ENCODE results near the gene LRP5. TPM values are rescaled to one million over a fixed set of nuclear protein-coding genes. Genes with fewer than 3 reads are reported as not detected.

LRP5 gene
- polyA plus RNA-seq, 3 donors: 0.23 to 0.29 TPM; not detected in 1

DNA sequence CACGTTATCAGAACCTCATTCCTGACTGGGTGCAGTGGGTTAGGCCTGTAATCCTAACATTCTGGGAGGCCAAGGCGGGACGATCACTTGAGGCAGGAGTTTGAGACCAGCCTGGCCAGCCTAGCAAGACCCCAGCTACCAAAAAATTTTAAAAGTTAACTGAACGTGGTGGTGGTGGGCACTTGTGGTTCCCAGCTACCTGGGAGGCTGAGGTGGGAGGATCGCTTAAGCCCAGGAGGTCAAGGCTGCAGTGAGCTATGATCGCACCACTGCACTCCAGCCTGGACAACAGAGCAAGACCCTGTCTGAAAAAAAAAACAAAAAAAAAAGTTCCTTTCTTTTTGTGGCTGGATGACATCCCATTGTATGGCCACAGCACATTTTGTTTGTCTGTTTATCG lies 80.4 kb downstream of the LRP5 start:
- H3K9ac ChIP-seq (ENCODE audit: insufficient read depth, low read length, poor library complexity, severe bottlenecking): no peak overlapping the region
- no peaks in the 10 kb centered on the region for H3K36me3 ChIP-seq (replicated peaks in 1 of 2; ENCODE audit: control insufficient read depth in 1 of 2, insufficient read depth in 2 of 2, low read length in 2 of 2)
- H3K9me3 ChIP-seq (replicated peaks in 1 of 2; ENCODE audit: control insufficient read depth in 1 of 2, insufficient read depth in 1 of 2, low read length in 2 of 2): no peaks in the 10 kb centered on the region
- no peaks in the 10 kb centered on the region for H4K20me1 ChIP-seq (ENCODE audit: insufficient read depth, low read length)
- Mint-ChIP-seq H3K36me3 (no peaks in the 10 kb centered on the region), H3K9me3 (peaks cover 0 to 2% (median 0%) of the 10 kb centered on the region in 7 donors), H3K4me3 (no peak overlapping the region), H3K4me1 (no peaks in the 10 kb centered on the region), H3K27ac (no peak overlapping the region), H3K27me3 (ENCODE audit: low read depth in 3 of 3) (peaks cover 0 to 2% (median 0%) of the 10 kb centered on the region in 3 donors)
- no peak overlapping the region for H2AFZ ChIP-seq (ENCODE audit: insufficient read depth, low read depth, low read length, poor library complexity, severe bottlenecking)
- TF ChIP-seq, protein P1, sequence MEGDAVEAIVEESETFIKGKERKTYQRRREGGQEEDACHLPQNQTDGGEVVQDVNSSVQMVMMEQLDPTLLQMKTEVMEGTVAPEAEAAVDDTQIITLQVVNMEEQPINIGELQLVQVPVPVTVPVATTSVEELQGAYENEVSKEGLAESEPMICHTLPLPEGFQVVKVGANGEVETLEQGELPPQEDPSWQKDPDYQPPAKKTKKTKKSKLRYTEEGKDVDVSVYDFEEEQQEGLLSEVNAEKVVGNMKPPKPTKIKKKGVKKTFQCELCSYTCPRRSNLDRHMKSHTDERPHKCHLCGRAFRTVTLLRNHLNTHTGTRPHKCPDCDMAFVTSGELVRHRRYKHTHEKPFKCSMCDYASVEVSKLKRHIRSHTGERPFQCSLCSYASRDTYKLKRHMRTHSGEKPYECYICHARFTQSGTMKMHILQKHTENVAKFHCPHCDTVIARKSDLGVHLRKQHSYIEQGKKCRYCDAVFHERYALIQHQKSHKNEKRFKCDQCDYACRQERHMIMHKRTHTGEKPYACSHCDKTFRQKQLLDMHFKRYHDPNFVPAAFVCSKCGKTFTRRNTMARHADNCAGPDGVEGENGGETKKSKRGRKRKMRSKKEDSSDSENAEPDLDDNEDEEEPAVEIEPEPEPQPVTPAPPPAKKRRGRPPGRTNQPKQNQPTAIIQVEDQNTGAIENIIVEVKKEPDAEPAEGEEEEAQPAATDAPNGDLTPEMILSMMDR (IDR thresholded peaks at IDR 0.05): no peak
- H3K4me2 ChIP-seq (replicated peaks; ENCODE audit: extremely low read depth, low read length, poor library complexity, severe bottlenecking): no peak overlapping the region
- no peak for DNase-seq
- no peak overlapping the region for H3K4me3 ChIP-seq (replicated peaks in 1 of 3; ENCODE audit: low read depth in 2 of 3, low read length in 3 of 3)
- intact Hi-C loops (cut with micrococcal nuclease): loop anchor here in 1 of 2 donors (10.0 kb wide), 1 partner anchor 138 kb away; no protein-coding TSS in a partner anchor
- H3K27me3 ChIP-seq (ENCODE audit: control insufficient read depth in 2 of 2, insufficient read depth in 2 of 2, low read length in 2 of 2): no peaks in the 10 kb centered on the region
- H3K27ac ChIP-seq (ENCODE audit: low read depth in 1 of 2, low read length in 2 of 2): no peak overlapping the region
- H3K4me1 ChIP-seq (ENCODE audit: control insufficient read depth in 1 of 2, insufficient read depth in 2 of 2, low read length in 2 of 2): no peaks in the 10 kb centered on the region
- WGBS (ENCODE audit: insufficient coverage): 88% methylated on average over 5 of the region's 7 CpGs
- no peaks in the 10 kb centered on the region for H3K79me2 ChIP-seq (ENCODE audit: insufficient read depth, low read length)

DNA sequence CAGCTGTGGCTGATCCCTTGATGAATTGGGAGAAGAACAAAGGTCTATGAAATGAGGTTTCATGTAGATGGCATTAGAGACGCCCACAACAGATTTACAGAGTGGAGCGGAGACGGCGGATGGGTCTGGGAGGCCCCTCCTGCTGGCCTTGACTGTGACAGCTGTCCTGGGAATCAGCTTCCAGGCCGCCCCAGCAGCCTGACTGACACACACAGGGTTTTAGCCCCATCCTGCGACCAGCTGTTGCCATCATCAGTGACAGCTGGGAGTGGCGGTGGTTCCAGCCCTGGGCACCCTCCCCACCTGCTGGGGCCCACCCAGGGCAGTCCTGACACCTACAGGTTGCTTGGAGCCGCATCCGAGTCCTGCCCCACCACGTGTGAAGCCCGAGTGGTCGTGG lies 84.1 kb downstream of the LRP5 start:
- H3K27me3 ChIP-seq (ENCODE audit: control insufficient read depth in 2 of 2, insufficient read depth in 2 of 2, low read length in 2 of 2): no peaks in the 10 kb centered on the region
- H4K20me1 ChIP-seq (ENCODE audit: insufficient read depth, low read length): no peaks in the 10 kb centered on the region
- no peak overlapping the region for H3K27ac ChIP-seq (ENCODE audit: low read depth in 1 of 2, low read length in 2 of 2)
- intact Hi-C loops (cut with micrococcal nuclease): loop anchor here in 1 of 2 donors (10.0 kb wide), 1 partner anchor 142 kb away; no protein-coding TSS in a partner anchor
- no peaks in the 10 kb centered on the region for H3K79me2 ChIP-seq (ENCODE audit: insufficient read depth, low read length)
- H3K4me3 ChIP-seq (replicated peaks in 1 of 3; ENCODE audit: low read depth in 2 of 3, low read length in 3 of 3): no peak overlapping the region
- no peaks in the 10 kb centered on the region for H3K9me3 ChIP-seq (replicated peaks in 1 of 2; ENCODE audit: control insufficient read depth in 1 of 2, insufficient read depth in 1 of 2, low read length in 2 of 2)
- H3K9ac ChIP-seq (ENCODE audit: insufficient read depth, low read length, poor library complexity, severe bottlenecking): no peak overlapping the region
- no peak overlapping the region for H3K4me2 ChIP-seq (replicated peaks; ENCODE audit: extremely low read depth, low read length, poor library complexity, severe bottlenecking)
- H3K4me1 ChIP-seq (ENCODE audit: control insufficient read depth in 1 of 2, insufficient read depth in 2 of 2, low read length in 2 of 2): no peaks in the 10 kb centered on the region
- H3K9me3 Mint-ChIP-seq: peaks cover 0 to 2% (median 0%) of the 10 kb centered on the region in 7 donors
- H3K27me3 Mint-ChIP-seq (ENCODE audit: low read depth in 3 of 3): peaks cover 0 to 2% (median 0%) of the 10 kb centered on the region in 3 donors
- no peak for DNase-seq
- no peaks in the 10 kb centered on the region for H3K36me3 Mint-ChIP-seq
- 91% methylated on average over 12 of the region's 12 CpGs for WGBS (ENCODE audit: insufficient coverage)
- H3K27ac Mint-ChIP-seq: no peak overlapping the region
- no peaks in the 10 kb centered on the region for H3K36me3 ChIP-seq (replicated peaks in 1 of 2; ENCODE audit: control insufficient read depth in 1 of 2, insufficient read depth in 2 of 2, low read length in 2 of 2)
- no peak overlapping the region for H2AFZ ChIP-seq (ENCODE audit: insufficient read depth, low read depth, low read length, poor library complexity, severe bottlenecking)
- TF ChIP-seq, protein P1 (IDR thresholded peaks at IDR 0.05): no peak
- H3K4me1 Mint-ChIP-seq: no peaks in the 10 kb centered on the region
- no peak overlapping the region for H3K4me3 Mint-ChIP-seq

Data from CD14-positive monocyte (primary cell).